ENCODE results near the gene FAM111A.

The FAM111A gene

GRCh38 chr11:59189986-59190385 lies 47.3 kb downstream of the FAM111A start:
- Histone ChIP-seq H3K27me3 (ENCODE audit: insufficient read depth, poor library complexity, severe bottlenecking) (no peaks in the 10 kb centered on the region), H3K4me3 (replicated peaks; ENCODE audit: insufficient read depth, low read length) (no peak overlapping the region), H3K27ac (replicated peaks) (no peak overlapping the region)
- TF ChIP-seq POLR2AphosphoS5 (IDR thresholded peaks at IDR 0.05; ENCODE audit: low read depth): no peak
- TF ChIP-seq, protein P1, sequence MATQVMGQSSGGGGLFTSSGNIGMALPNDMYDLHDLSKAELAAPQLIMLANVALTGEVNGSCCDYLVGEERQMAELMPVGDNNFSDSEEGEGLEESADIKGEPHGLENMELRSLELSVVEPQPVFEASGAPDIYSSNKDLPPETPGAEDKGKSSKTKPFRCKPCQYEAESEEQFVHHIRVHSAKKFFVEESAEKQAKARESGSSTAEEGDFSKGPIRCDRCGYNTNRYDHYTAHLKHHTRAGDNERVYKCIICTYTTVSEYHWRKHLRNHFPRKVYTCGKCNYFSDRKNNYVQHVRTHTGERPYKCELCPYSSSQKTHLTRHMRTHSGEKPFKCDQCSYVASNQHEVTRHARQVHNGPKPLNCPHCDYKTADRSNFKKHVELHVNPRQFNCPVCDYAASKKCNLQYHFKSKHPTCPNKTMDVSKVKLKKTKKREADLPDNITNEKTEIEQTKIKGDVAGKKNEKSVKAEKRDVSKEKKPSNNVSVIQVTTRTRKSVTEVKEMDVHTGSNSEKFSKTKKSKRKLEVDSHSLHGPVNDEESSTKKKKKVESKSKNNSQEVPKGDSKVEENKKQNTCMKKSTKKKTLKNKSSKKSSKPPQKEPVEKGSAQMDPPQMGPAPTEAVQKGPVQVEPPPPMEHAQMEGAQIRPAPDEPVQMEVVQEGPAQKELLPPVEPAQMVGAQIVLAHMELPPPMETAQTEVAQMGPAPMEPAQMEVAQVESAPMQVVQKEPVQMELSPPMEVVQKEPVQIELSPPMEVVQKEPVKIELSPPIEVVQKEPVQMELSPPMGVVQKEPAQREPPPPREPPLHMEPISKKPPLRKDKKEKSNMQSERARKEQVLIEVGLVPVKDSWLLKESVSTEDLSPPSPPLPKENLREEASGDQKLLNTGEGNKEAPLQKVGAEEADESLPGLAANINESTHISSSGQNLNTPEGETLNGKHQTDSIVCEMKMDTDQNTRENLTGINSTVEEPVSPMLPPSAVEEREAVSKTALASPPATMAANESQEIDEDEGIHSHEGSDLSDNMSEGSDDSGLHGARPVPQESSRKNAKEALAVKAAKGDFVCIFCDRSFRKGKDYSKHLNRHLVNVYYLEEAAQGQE (IDR thresholded peaks at IDR 0.05; ENCODE audit: insufficient replicate concordance, low read depth): no peak
- TF ChIP-seq CTCF (IDR thresholded peaks at IDR 0.05; ENCODE audit: insufficient read depth, low read length): no peak
- TF ChIP-seq SPI1 (IDR thresholded peaks at IDR 0.05; ENCODE audit: borderline replicate concordance, low read depth): peak; percentile 46; the same call in 1 of the 2 replicates
- no peak for TF ChIP-seq GABPA (IDR thresholded peaks at IDR 0.05; ENCODE audit: low read depth)
- no peak for DNase-seq (ENCODE audit: low read depth in 1 of 2, low spot score in 1 of 2)

- Histone ChIP-seq H3K27me3 (ENCODE audit: insufficient read depth, poor library complexity, severe bottlenecking) (no peaks in the 10 kb centered on the region), H3K27ac (replicated peaks) (no peak overlapping the region), H3K4me3 (replicated peaks; ENCODE audit: insufficient read depth, low read length) (no peak overlapping the region)
- TF ChIP-seq CTCF (IDR thresholded peaks at IDR 0.05; ENCODE audit: insufficient read depth, low read length) (no peak), SPI1 (IDR thresholded peaks at IDR 0.05; ENCODE audit: borderline replicate concordance, low read depth) (no peak), GABPA (IDR thresholded peaks at IDR 0.05; ENCODE audit: low read depth) (no peak), POLR2AphosphoS5 (IDR thresholded peaks at IDR 0.05; ENCODE audit: low read depth) (no peak)
- TF ChIP-seq, protein P1 (IDR thresholded peaks at IDR 0.05; ENCODE audit: insufficient replicate concordance, low read depth): no peak
- DNase-seq (ENCODE audit: low read depth in 1 of 2, low spot score in 1 of 2): no peak
Observed at GRCh38 chr11:59191095-59191494, 48.4 kb downstream of the FAM111A start.

DNA sequence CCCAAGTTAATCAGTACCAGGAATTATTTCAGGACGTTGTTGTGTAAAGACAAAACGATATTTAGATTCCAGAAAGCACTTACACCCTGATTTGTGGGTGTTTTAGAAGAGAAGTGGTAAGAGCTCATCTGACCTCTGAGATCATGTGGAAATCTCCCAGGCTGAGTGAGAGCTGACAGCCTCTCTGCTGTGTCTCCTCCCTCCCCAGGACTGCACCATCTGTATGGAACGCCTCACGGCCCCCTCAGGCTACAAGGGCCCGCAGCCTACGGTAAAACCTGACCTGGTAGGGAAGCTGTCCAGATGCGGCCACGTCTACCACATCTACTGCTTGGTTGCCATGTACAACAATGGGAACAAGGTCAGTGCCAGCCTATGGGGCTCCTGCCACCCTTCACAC lies 49.2 kb downstream of the FAM111A start:
- H3K27ac ChIP-seq (replicated peaks): no peak overlapping the region
- TF ChIP-seq POLR2AphosphoS5 (IDR thresholded peaks at IDR 0.05; ENCODE audit: low read depth) (no peak), SPI1 (IDR thresholded peaks at IDR 0.05; ENCODE audit: borderline replicate concordance, low read depth) (no peak)
- TF ChIP-seq, protein P1 (IDR thresholded peaks at IDR 0.05; ENCODE audit: insufficient replicate concordance, low read depth): no peak
- DNase-seq (ENCODE audit: low read depth in 1 of 2, low spot score in 1 of 2): no peak
- H3K27me3 ChIP-seq (ENCODE audit: insufficient read depth, poor library complexity, severe bottlenecking): no peaks in the 10 kb centered on the region
- H3K4me3 ChIP-seq (replicated peaks; ENCODE audit: insufficient read depth, low read length): no peak overlapping the region

Measured in HL-60 (cell line).